Right ventricle myocardium superior (tissue), 1 donor: ENCODE data around the gene ATAD3C. TPM values are rescaled to one million over a fixed set of nuclear protein-coding genes. Genes with fewer than 3 reads are reported as not detected.
"Not testable (repeated sequence)": the region's sequence is repeated elsewhere in the genome, so short reads cannot be mapped to it uniquely, and the experiment has no call there.

Source experiments
- ATAC-seq: fragments of 200-7000 bp; cut with Tn5 transposase; one replicate; pipeline ENCODE4 v1.9.1; 2020; ENCODE audit warnings: mild to moderate bottlenecking; ENCODE audit not compliant: poor library complexity
- DNase-seq: peaks from one replicate; pipeline ENCODE4 v3.0.0-alpha.2; 2020
- intact Hi-C: fragments of 100-400 bp; cut with DNase I; formaldehyde crosslinking; loops from one replicate; pipeline ENCODE4 v1.11.2; 2022
- total RNA-seq: library from RNA; stranded (reverse); fragmentation: NEBNext Ultra II Directional; extraction: Animal tissue kit (Norgen Biotek cat#: 25700); gene quantifications from one replicate; pipeline ENCODE4 v1.2.1, GENCODE V29; 2021
- donor health status: DM: no; HTN: yes; CAD: no; lungs with severe emphysema.

ATAD3C gene
- total RNA-seq, 1 donor from 2014 or later: 0.94 TPM

- no peak for ATAC-seq
- peak; percentile 28 for DNase-seq
- intact Hi-C loops: no loop called here
Observed at GRCh38 chr1:1438531-1439381, 10.7 kb upstream of the ATAD3C start.

- no peak for ATAC-seq
- intact Hi-C loops: no loop called here
- DNase-seq: no peak
Observed at GRCh38 chr1:1439546-1440261, 9.8 kb upstream of the ATAD3C start.

GRCh38 chr1:1440262-1441001, 9.1 kb upstream of the ATAD3C start:
- intact Hi-C loops: no loop called here
- ATAC-seq (no peak), DNase-seq (no peak)

- peak; percentile 69 for DNase-seq
- intact Hi-C loops: no loop called here
- peak; percentile 90 for ATAC-seq
Observed at GRCh38 chr1:1441002-1441888, 8.2 kb upstream of the ATAD3C start.

GRCh38 chr1:1442069-1442770, 7.3 kb upstream of the ATAD3C start:
- ATAC-seq: no peak
- intact Hi-C loops: no loop called here
- DNase-seq: no peak

GRCh38 chr1:1446631-1447030, 2.9 kb upstream of the ATAD3C start:
- DNase-seq, intact Hi-C loops, ATAC-seq: not testable (repeated sequence)

GRCh38 chr1:1450616-1451015, 1.1 kb downstream of the ATAD3C start:
- ATAC-seq, DNase-seq: not testable (repeated sequence)

GRCh38 chr1:1451696-1452364, 2.3 kb downstream of the ATAD3C start:
- ATAC-seq (no peak), DNase-seq (no peak)
- intact Hi-C loops: no loop called here

More at GRCh38 chr1:1450616-1451015, 1.1 kb downstream of the ATAD3C start:
- intact Hi-C loops: not testable (repeated sequence)

- intact Hi-C loops, ATAC-seq, DNase-seq: not testable (repeated sequence)
Observed at GRCh38 chr1:1452365-1452739, 2.9 kb downstream of the ATAD3C start.

GRCh38 chr1:1452882-1453281, 3.4 kb downstream of the ATAD3C start:
- DNase-seq (no peak), ATAC-seq (no peak)
- intact Hi-C loops: no loop called here

GRCh38 chr1:1454286-1455056, 5.0 kb downstream of the ATAD3C start:
- intact Hi-C loops, DNase-seq: not testable (repeated sequence)

GRCh38 chr1:1455366-1455884, 5.9 kb downstream of the ATAD3C start:
- intact Hi-C loops: no loop called here
- DNase-seq: no peak

More at GRCh38 chr1:1454286-1455056, 5.0 kb downstream of the ATAD3C start:
- not testable (repeated sequence) for ATAC-seq

GRCh38 chr1:1455934-1456333, 6.4 kb downstream of the ATAD3C start:
- intact Hi-C loops, ATAC-seq, DNase-seq: not testable (repeated sequence)

More at GRCh38 chr1:1455366-1455884, 5.9 kb downstream of the ATAD3C start:
- ATAC-seq: no peak

GRCh38 chr1:1456683-1457255, 7.3 kb downstream of the ATAD3C start:
- ATAC-seq, DNase-seq, intact Hi-C loops: not testable (repeated sequence)

GRCh38 chr1:1459156-1459555, 9.7 kb downstream of the ATAD3C start:
- intact Hi-C loops, DNase-seq, ATAC-seq: not testable (repeated sequence)

- ATAC-seq, intact Hi-C loops: not testable (repeated sequence)
Observed at GRCh38 chr1:1459711-1460110, 10.2 kb downstream of the ATAD3C start.

More at GRCh38 chr1:1459711-1460110, 10.2 kb downstream of the ATAD3C start:
- not testable (repeated sequence) for DNase-seq
